IMR-90 (cell line): ENCODE results near the gene WWC2. TPM values are rescaled to one million over a fixed set of nuclear protein-coding genes. Genes with fewer than 3 reads are reported as not detected.

Source experiments
- ATAC-seq: fragments of 200-7000 bp; cut with Tn5 transposase; 2 replicates; pipeline ENCODE4 v1.9.1; 2020; ENCODE audit warnings: low read depth, mild to moderate bottlenecking, moderate library complexity
- BruUV-seq: library from RNA; stranded (reverse); fragments of 400-500 nt; replicated peaks from 2 replicates; lab custom pipeline; 2021; lab: Mats Ljungman, UMichigan
- CTCF ChIA-PET: fragments of 300-600 bp; formaldehyde crosslinking; extraction: SDS; loops from one replicate; lab custom pipeline; 2021; ENCODE audit warnings: antibody characterized with exemption; lab: Yijun Ruan, JAX
- POLR2A ChIA-PET: fragments of 300-600 bp; sonication (Branson Sonifier 250); formaldehyde crosslinking; loops from one replicate; lab custom pipeline; 2022; ENCODE audit warnings: antibody characterized with exemption; ENCODE audit not compliant: unreplicated experiment; lab: Charles Lee
- DNase-seq: peaks from one replicate; pipeline ENCODE4 v3.0.0; 2013
- H2AFZ ChIP-seq: replicated peaks from 2 replicates; pipeline ENCODE3; 2013; ENCODE audit warnings: low read length, mild to moderate bottlenecking; ENCODE audit not compliant: poor library complexity
- H2AK5ac ChIP-seq: 2 replicates; pipeline ENCODE4 v1.6.1; 2013; ENCODE audit warnings: low read depth, low read length, inconsistent platforms
- H2AK9ac ChIP-seq: replicated peaks from 2 replicates; pipeline ENCODE3; 2013; ENCODE audit warnings: mild to moderate bottlenecking, low read depth, low read length, moderate library complexity; ENCODE audit not compliant: poor library complexity
- H2BK120ac ChIP-seq: 2 replicates; pipeline ENCODE4 v1.6.1; 2013; ENCODE audit warnings: low read depth, low read length, inconsistent platforms
- H2BK15ac ChIP-seq: 3 replicates; pipeline ENCODE4 v1.6.1; 2013; ENCODE audit warnings: low read depth, low read length, inconsistent platforms
- H2BK20ac ChIP-seq: 2 replicates; pipeline ENCODE4 v1.6.1; 2013; ENCODE audit warnings: low read depth, mild to moderate bottlenecking, inconsistent platforms, low read length, moderate library complexity
- H2BK5ac ChIP-seq: 2 replicates; pipeline ENCODE4 v1.6.1; 2013; ENCODE audit warnings: mild to moderate bottlenecking, low read depth, low read length, inconsistent platforms; ENCODE audit not compliant: poor library complexity, severe bottlenecking
- H3K14ac ChIP-seq: replicated peaks from 2 replicates; pipeline ENCODE4 v1.6.1; 2013; ENCODE audit warnings: low read depth, low read length, inconsistent platforms
- H3K18ac ChIP-seq: 2 replicates; pipeline ENCODE4 v1.6.1; 2013; ENCODE audit warnings: low read depth, low read length, control low read depth
- H3K23ac ChIP-seq: 2 replicates; pipeline ENCODE4 v1.6.1; 2013; ENCODE audit warnings: low read depth, low read length, inconsistent platforms
- H3K27ac ChIP-seq: 2 replicates; pipeline ENCODE4 v1.5.1; 2013; ENCODE audit warnings: mild to moderate bottlenecking, control low read depth, low read length; ENCODE audit not compliant: insufficient read depth
- H3K27me3 ChIP-seq: 2 replicates; pipeline ENCODE4 v1.6.1; 2013; ENCODE audit warnings: low read length; ENCODE audit not compliant: control insufficient read depth, insufficient read depth
- H3K36me3 ChIP-seq: 2 replicates; pipeline ENCODE4 v1.6.1; 2013; ENCODE audit warnings: low read length, mixed read lengths; ENCODE audit not compliant: control insufficient read depth, insufficient read depth
- H3K4ac ChIP-seq: 2 replicates; pipeline ENCODE4 v1.6.1; 2013; ENCODE audit warnings: low read depth, low read length, inconsistent platforms
- H3K4me1 ChIP-seq: 2 replicates; pipeline ENCODE4 v1.6.1; 2013; ENCODE audit warnings: low read length, mixed read lengths; ENCODE audit not compliant: control insufficient read depth, insufficient read depth
- H3K4me2 ChIP-seq: 2 replicates; pipeline ENCODE4 v1.6.1; 2013; ENCODE audit warnings: low read depth, mild to moderate bottlenecking, control low read depth, low read length, moderate library complexity
- H3K4me3 ChIP-seq: 2 replicates; pipeline ENCODE4 v1.5.1; 2013; ENCODE audit warnings: low read depth, mild to moderate bottlenecking, control low read depth, low read length, moderate library complexity; ENCODE audit not compliant: insufficient read depth
- H3K56ac ChIP-seq: 2 replicates; pipeline ENCODE4 v1.6.1; 2013; ENCODE audit warnings: low read length, inconsistent platforms; ENCODE audit not compliant: insufficient read depth; ENCODE audit errors: extremely low read depth
- H3K79me1 ChIP-seq, 2 experiments: 2 replicates each; pipeline ENCODE4 v1.6.1; 2013; ENCODE audit warnings: low read length in 2 of 2, inconsistent platforms in 1 of 2, low read depth in 1 of 2
- H3K9ac ChIP-seq: 2 replicates; pipeline ENCODE4 v1.6.1; 2013; ENCODE audit warnings: low read depth, low read length, control low read depth
- H3K9me1 ChIP-seq: 2 replicates; pipeline ENCODE4 v1.6.1; 2013; ENCODE audit warnings: low read length, inconsistent platforms; ENCODE audit not compliant: insufficient read depth
- H3K9me3 ChIP-seq: 2 replicates; pipeline ENCODE4 v1.6.1; 2013; ENCODE audit warnings: low read length; ENCODE audit not compliant: control insufficient read depth, insufficient read depth
- H4K20me1 ChIP-seq: 2 replicates; pipeline ENCODE4 v1.6.1; 2013; ENCODE audit warnings: low read length, inconsistent platforms; ENCODE audit not compliant: insufficient read depth
- H4K5ac ChIP-seq: 2 replicates; pipeline ENCODE4 v1.6.1; 2013; ENCODE audit warnings: mild to moderate bottlenecking, low read depth, low read length, control low read depth
- H4K8ac ChIP-seq, 2 experiments: 2 replicates each; pipeline ENCODE4 v1.6.1; 2013; ENCODE audit warnings: low read depth in 2 of 2, low read length in 2 of 2, control low read depth in 1 of 2, inconsistent platforms in 1 of 2
- H4K91ac ChIP-seq: 2 replicates; pipeline ENCODE4 v1.6.1; 2013; ENCODE audit warnings: low read depth, low read length, inconsistent platforms; ENCODE audit not compliant: insufficient read depth
- BHLHE40 ChIP-seq: fragments of 150-350 bp; IDR thresholded peaks from 2 replicates; pipeline ENCODE4 v1.6.1; 2016; ENCODE audit warnings: mild to moderate bottlenecking, low read depth, low read length
- CEBPB ChIP-seq: IDR thresholded peaks from 2 replicates; pipeline ENCODE4 v1.6.1; 2012; ENCODE audit warnings: low read depth, low read length, improper control_type of control experiment
- CHD1 ChIP-seq: IDR thresholded peaks from 2 replicates; pipeline ENCODE4 v1.6.1; 2012; ENCODE audit warnings: low read depth, low read length, improper control_type of control experiment
- CTCF ChIP-seq: conservative IDR thresholded peaks from 2 replicates; pipeline ENCODE4 v1.5.1; 2012; ENCODE audit warnings: mild to moderate bottlenecking, low read depth, low read length, improper control_type of control experiment
- FOS ChIP-seq: fragments of 150-350 bp; IDR thresholded peaks from 2 replicates; pipeline ENCODE4 v1.6.1; 2016; ENCODE audit warnings: low read depth, low read length
- MAFK ChIP-seq: IDR thresholded peaks from 2 replicates; pipeline ENCODE4 v1.6.1; 2012; ENCODE audit warnings: low read depth, low read length, improper control_type of control experiment
- MXI1 ChIP-seq: IDR thresholded peaks from 2 replicates; pipeline ENCODE4 v1.6.1; 2012; ENCODE audit warnings: low read depth, mild to moderate bottlenecking, low read length, moderate library complexity, borderline replicate concordance
- NFE2L2 ChIP-seq: fragments of 150-350 bp; IDR thresholded peaks from 2 replicates; pipeline ENCODE4 v1.6.1; 2016; ENCODE audit warnings: low read depth, mild to moderate bottlenecking, low read length
- RAD21 ChIP-seq: IDR thresholded peaks from 2 replicates; pipeline ENCODE4 v1.6.1; 2012; ENCODE audit warnings: low read length, improper control_type of control experiment
- RCOR1 ChIP-seq: IDR thresholded peaks from 2 replicates; pipeline ENCODE4 v1.6.1; 2012; ENCODE audit warnings: mild to moderate bottlenecking, low read length, improper control_type of control experiment; ENCODE audit not compliant: insufficient replicate concordance
- RFX5 ChIP-seq: IDR thresholded peaks from 2 replicates; pipeline ENCODE4 v1.8.0; 2012; ENCODE audit warnings: low read depth, mild to moderate bottlenecking, low read length, moderate library complexity
- SMC3 ChIP-seq: fragments of 150-350 bp; IDR thresholded peaks from 2 replicates; pipeline ENCODE4 v1.6.1; 2016; ENCODE audit warnings: low read depth, mild to moderate bottlenecking, antibody characterized with exemption, low read length, moderate library complexity
- USF2 ChIP-seq: fragments of 150-350 bp; IDR thresholded peaks from 2 replicates; pipeline ENCODE4 v1.6.1; 2017; ENCODE audit warnings: mild to moderate bottlenecking, antibody characterized with exemption, low read length, low read depth
- WGBS, 2 experiments: methylation state at CpG; one replicate each; pipeline versions ENCODE4 v1.1.5 to v1.1.7; 2013; ENCODE audit warnings: missing lambda C conversion rate in 2 of 2; ENCODE audit not compliant: insufficient read length in 1 of 2; ENCODE audit errors: extremely low coverage in 2 of 2; 5-methylcytosine and 5-hydroxymethylcytosine counted together
- dilution Hi-C: fragments of 300-500 bp; cut with HindIII; formaldehyde crosslinking; loops from one replicate; pipeline ENCODE4 v1.14.3; 2018; ENCODE audit warnings: low sequenced_read_pairs; ENCODE audit not compliant: unreplicated experiment
- in situ Hi-C: fragments of 300-500 bp; cut with MboI; formaldehyde crosslinking; loops from 3 replicates; pipeline ENCODE4 v1.14.3; 2019; ENCODE audit warnings: low sequenced_read_pairs, inconsistent platforms, mixed read lengths
- intact Hi-C: fragments of 100-400 bp; cut with micrococcal nuclease; formaldehyde crosslinking; loops from 2 replicates; pipeline ENCODE4 v1.10.0; 2022
- polyA plus RNA-seq, 3 experiments: library from polyadenylated mRNA; depleted of rRNA; stranded (reverse); fragments of >200 nt; gene quantifications; 2 replicates each; pipeline ENCODE4 v1.2.3, GENCODE V29; 2012; ENCODE audit warnings: low replicate concordance in 1 of 3
- total RNA-seq: library from RNA; depleted of rRNA; stranded (reverse); fragments of >200 nt; gene quantifications from 2 replicates; pipeline ENCODE4 v1.2.3, GENCODE V29; 2012

WWC2 gene
- total and polyA plus RNA-seq, 2 of the 4 experiments (the other 2 are of a cell fraction) = 26.6 to 27.4 TPM

GRCh38 chr4:183345261-183345660 is 246.2 kb downstream of the WWC2 start:
- Histone ChIP-seq H2BK5ac (no peak overlapping the region), H3K9ac (no peak overlapping the region), H4K20me1 (no peaks in the 10 kb centered on the region), H2BK20ac (no peak overlapping the region), H3K9me1 (0 out of 2 replicates have a peak, but pooled peaks cover 5% of the 10 kb centered on the region), H3K79me1 (no peaks in the 10 kb centered on the region), H3K14ac (no peak overlapping the region), H3K56ac (no peak overlapping the region), H3K27ac (no peak overlapping the region), H2AK5ac (no peak overlapping the region), H2AK9ac (no peak overlapping the region), H3K36me3 (no peaks in the 10 kb centered on the region), H3K4me3 (no peak overlapping the region), H2BK15ac (peak overlapping the region; percentile 43; the same call in 1 of the 3 replicates), H4K5ac (no peak overlapping the region), H3K4me2 (no peak overlapping the region), H3K27me3 (no peaks in the 10 kb centered on the region), H3K9me3 (no peaks in the 10 kb centered on the region), H3K18ac (no peak overlapping the region), H3K4me1 (peaks cover 10% of the 10 kb centered on the region; the same call in 1 of the 2 replicates), H4K8ac (0 out of 4 replicates have a peak overlapping the region, but pooled peaks of 1 of the 2 experiments have one; percentile 10), H3K4ac (no peak overlapping the region; the same call in 1 of the 2 replicates), H2AFZ (no peak overlapping the region), H2BK120ac (no peak overlapping the region), H3K23ac (0 out of 2 replicates have a peak overlapping the region, but pooled peaks have one; percentile 4), H4K91ac (no peak overlapping the region)
- dilution Hi-C loops (no loop called here), intact Hi-C loops (no loop called here), in situ Hi-C loops (no loop called here)
- TF ChIP-seq RCOR1 (no peak), CEBPB (no peak), NFE2L2 (no peak), BHLHE40 (no peak), USF2 (no peak), FOS (no peak), RAD21 (no peak), MXI1 (no peak), SMC3 (no peak), MAFK (no peak), CHD1 (no peak), CTCF (no peak), RFX5 (no peak)
- no TSS peak for BruUV-seq
- ATAC-seq = no peak
- DNase-seq = no peak
- ChIA-PET CTCF (no interaction called here), POLR2A (no interaction called here)
- 76% methylated on average over 4 of the region's 4 CpGs; no CpG with 5 or more reads in 1 of the 2 experiments for WGBS, 2 experiments
